Central memory CD4-positive, alpha-beta T cell (primary cell): ENCODE results near the gene COG7.

ENCODE experiments used
- DNase-seq: peaks from one replicate; pipeline ENCODE4 v3.0.0; 2022

Gene COG7

GRCh38 chr16:23355106-23355670 is 97.8 kb downstream of the COG7 start:
- no peak for DNase-seq

- no peak for DNase-seq
Measured at GRCh38 chr16:23354246-23354645, 98.7 kb downstream of the COG7 start.

GRCh38 chr16:23353440-23353839 is 99.5 kb downstream of the COG7 start:
- no peak for DNase-seq

- no peak for DNase-seq
Measured at GRCh38 chr16:23351360-23351759, 101.6 kb downstream of the COG7 start.

GRCh38 chr16:23348579-23349469 is 104.2 kb downstream of the COG7 start:
- no peak for DNase-seq

- DNase-seq = no peak
Measured at GRCh38 chr16:23345237-23345636, 107.8 kb downstream of the COG7 start.

- no peak for DNase-seq
Measured at GRCh38 chr16:23343643-23344612, 109.1 kb downstream of the COG7 start.

GRCh38 chr16:23342083-23342640 is 110.8 kb downstream of the COG7 start:
- no peak for DNase-seq

GRCh38 chr16:23339787-23340186 is 113.2 kb downstream of the COG7 start:
- DNase-seq = no peak
